Erythroblast (primary cell): ENCODE data around the gene PTPRR.

Source experiments
- DNase-seq, 2 experiments: peaks; one replicate each; lab custom pipeline; 2025; lab: John Stamatoyannopoulos, UW
- GATA1 ChIP-seq: IDR thresholded peaks from 2 replicates; pipeline ENCODE4 v1.6.1; 2011; ENCODE audit warnings: low read depth, mild to moderate bottlenecking, control low read depth, low read length, moderate library complexity
- POLR2A ChIP-seq: IDR thresholded peaks from 2 replicates; pipeline ENCODE4 v1.6.1; 2011; ENCODE audit warnings: mild to moderate bottlenecking, low read length

The PTPRR gene

DNA sequence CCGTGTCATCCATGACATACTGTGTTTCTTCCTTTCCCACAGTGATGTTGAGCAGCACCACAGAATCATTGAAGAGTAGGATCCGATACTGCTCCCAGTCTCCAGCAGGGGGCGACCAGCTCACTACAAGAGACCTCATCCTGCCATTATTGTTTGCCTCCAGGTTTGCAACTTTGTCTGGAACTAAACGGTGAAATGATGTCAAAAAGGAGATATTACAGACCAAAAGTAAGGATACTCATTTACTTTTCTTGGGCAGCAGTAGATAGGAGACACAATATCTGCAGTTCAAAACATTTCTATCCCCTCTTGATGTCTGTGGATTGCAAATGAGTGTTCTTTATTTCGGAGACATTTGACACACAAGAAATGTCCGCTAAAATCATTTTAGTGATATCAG, 330.5 kb downstream of the PTPRR start:
- TF ChIP-seq GATA1 (no peak), POLR2A (no peak)
- peak; percentile 63 to 77 for DNase-seq
